UCSD-AML1 (cell line): ENCODE results near the gene KRT85.

ENCODE experiments used
- DNase-seq: peaks from one replicate; lab custom pipeline; 2025; ENCODE audit not compliant: unreplicated experiment; lab: John Stamatoyannopoulos, UW

KRT85 gene

DNA sequence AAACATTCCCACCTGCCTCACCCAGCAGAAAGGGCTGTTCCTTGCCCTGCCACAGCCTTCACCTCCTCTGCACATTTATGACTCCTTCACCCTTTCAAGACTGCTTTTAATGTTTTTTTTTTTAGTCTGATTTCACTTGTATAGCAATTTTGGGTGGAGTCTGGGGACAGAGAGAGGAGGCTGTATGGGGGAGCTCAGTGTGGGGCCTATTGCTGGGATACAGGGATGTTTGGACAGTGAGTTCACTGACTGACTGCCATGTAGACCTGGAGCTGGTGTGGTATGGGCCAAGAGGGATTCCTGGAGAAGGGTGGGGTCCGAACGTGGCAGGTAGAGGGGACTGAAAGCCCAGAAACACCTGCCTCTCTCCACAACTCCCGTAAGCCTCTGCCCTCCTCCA lies 1.9 kb upstream of the KRT85 start:
- no peak for DNase-seq

DNA sequence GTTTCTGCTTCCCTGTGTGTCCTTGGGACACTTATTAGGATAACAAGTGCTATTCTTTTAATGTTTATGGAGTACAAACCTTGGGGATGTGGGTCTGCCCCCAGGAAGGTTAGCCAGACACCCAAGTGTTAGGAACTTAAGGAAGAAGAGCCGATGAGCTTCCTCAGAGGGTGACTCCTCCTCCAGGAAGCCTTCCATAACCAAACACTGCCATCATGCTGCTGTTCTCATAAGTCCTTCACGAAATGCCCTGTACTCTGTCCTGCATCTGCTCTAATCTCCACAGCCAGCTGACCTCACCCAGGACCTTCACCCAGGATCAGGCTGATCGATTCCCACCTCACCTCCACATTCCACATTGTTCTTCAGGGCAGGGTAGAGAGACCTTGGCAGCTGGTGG lies 1.2 kb upstream of the KRT85 start:
- no peak for DNase-seq

- DNase-seq, result no peak
These were observed 595 bp upstream of the KRT85 start for GRCh38 chr12:52367876-52368275.

DNA sequence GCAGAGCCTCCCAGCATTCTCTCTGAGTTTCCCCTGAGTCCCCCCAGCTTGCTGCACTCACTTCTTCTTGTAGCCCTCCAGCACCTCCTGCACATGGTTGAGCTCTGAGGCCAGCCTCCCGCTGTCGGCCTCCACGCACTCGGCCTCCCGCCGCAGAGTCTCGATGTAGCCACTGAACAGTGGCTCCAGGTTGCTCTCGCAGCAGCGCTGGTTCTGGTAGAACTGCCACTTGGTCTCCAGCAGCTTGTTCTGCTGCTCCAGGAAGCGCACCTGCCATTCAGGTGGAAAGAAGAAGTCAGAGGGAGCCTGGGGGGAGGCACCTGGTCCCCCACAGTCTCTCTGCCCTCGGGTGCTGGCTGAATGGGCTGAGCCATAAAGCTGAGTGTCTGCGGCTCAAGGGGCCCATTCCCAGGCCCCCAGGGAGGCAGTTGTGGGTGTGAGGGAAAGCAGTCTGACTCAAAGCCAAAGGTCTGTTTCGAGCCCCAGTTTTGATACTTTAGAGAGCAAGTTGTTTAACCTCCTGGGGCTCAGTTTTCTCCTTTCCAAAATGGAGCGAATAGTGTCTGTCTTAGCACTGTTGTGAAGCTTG lies 2.3 kb downstream of the KRT85 start:
- DNase-seq, result no peak

GRCh38 chr12:52364061-52364460 lies 3.2 kb downstream of the KRT85 start:
- no peak for DNase-seq

GRCh38 chr12:52363111-52363679 lies 4.1 kb downstream of the KRT85 start:
- no peak for DNase-seq

DNA sequence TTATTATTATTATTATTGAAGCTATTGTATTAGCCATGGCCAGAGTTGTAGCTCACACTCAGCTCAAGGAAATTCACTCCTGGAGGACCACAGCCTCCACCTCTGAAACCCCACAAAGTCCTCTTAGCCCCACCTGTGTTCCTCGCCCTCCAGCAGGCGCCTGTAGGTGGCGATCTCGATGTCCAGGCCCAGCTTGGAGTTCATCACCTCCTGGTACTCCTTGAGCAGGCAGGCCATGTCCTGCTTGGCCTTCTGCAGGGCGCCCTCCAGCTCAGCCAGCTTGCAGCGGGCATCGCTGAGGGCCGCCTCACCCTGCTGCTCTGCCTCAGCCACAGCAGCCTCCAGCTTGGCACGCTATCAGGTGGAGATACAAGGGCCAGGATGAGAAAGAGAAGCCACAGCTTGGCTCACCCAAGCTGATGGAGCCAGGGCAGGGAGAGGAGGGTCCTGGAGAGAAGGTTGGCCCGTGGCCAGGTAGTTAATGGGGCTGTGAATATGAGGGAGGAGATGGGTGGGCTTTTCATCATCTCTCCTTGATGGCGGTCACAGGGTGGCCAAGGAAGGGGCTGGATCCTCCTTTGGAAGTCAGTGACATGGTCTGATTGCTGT lies 5.1 kb downstream of the KRT85 start:
- DNase-seq, result no peak

- no peak for DNase-seq
These were observed 5.7 kb downstream of the KRT85 start for GRCh38 chr12:52361553-52361952.

GRCh38 chr12:52360663-52361271 lies 6.5 kb downstream of the KRT85 start:
- DNase-seq, result no peak

DNA sequence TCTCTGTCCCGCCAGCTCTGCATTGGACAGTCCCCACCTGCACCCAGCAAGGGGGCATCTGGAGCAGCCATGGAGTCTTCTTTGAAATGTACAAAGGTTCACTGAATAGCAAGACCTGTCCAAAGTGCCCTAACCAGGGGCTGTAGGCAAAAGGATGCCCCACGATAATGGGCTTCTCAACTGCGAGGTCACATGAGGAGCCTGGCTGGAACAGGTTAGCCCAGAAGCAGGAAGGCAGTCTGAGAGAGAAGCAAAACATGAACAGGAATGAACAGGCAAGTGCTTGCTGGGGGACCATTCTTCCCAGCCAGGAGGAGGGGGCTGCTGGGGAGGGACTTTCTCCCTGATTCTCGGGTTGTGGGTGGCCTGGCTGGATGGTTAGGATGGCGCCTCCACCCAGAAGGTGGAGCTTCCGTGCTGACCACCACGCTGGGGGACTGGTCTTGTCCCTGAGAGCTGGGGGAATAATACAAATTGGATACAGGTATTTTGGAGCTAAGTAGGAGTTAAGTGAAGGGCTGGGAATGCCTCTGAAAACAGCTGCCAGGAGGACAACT lies 7.1 kb downstream of the KRT85 start:
- DNase-seq, result no peak

GRCh38 chr12:52359621-52360061 lies 7.6 kb downstream of the KRT85 start:
- no peak for DNase-seq

DNA sequence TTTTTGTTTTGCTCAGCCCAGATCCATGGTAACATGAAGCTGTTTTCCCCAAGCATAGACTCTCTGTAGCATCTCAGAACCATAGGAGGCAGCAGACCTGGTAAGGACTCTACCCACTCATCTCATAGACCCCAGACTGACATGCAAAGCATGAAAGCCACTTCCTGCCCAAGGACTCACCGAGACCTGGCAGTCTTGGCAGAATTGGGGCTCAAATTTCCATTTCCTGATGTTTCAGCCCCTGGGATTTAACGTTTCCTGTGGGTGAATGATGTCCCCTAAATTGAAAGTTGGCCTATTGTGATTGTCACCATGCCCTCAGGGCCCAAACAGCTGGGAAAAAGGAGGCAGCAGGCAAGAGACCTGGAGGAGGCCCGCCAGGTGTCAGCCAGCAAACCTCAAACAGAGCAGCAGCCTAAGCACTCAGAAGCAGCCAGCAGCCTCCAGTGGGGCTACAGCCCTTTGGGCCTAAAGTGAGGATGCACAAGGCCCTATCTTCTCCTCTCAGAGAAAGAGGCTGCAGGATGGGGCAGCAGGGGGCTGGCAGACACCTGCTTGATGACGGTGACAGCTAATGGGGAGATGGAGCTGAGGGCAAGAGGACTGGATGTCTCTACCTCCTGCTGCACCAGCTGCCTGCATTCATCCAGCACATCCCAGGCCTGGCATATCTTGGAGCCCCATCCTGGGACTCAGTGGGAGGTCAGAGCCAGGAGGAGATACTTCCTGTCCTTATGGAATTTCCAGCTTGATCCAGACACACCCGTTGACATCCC lies 8.5 kb downstream of the KRT85 start:
- DNase-seq, result no peak

DNA sequence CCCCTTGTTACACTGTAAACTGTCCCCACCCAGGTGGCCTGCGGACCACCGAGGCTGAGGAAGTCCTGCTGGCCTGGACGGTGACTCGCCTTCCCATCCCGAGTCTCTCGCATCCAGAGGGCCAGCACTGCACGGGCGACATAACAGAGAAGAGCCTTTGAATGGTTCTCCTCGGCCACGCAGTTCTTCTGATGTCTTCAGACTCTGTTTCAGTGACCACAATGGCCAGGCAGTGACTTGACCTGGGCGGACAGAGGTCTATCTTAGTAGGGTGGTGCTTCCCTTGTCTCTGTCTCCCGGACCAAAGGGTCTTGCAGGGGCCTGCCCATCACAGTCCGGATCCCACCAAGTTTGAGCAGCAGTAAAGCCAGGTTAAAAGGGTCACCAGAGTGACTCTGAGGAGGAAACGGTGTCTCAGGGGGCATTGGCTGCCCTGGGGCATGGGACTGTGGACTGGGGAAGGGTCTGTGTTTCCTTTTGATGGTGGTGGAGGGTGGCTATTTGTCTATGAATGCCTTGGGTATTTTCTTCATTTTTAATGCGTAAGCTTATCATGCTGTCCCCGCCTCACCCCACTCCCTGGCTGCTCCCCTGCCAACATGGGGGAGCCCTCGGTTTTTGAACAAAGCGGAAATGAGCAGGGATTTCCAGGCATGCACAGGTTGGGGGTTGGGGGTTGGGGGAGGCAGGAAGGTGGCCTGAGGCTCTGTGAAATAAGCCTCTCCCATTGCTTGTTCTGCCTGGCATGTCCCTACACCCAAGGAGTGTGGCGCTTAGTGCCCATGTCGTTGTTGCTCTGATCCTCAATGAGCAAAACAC lies 10.3 kb downstream of the KRT85 start:
- DNase-seq, result no peak

GRCh38 chr12:52356031-52356761 lies 11.1 kb downstream of the KRT85 start:
- no peak for DNase-seq

GRCh38 chr12:52355176-52355575 lies 12.1 kb downstream of the KRT85 start:
- no peak for DNase-seq

- DNase-seq, result no peak
These were observed 13.1 kb downstream of the KRT85 start for GRCh38 chr12:52354200-52354599.

GRCh38 chr12:52353766-52354165 lies 13.5 kb downstream of the KRT85 start:
- no peak for DNase-seq

DNA sequence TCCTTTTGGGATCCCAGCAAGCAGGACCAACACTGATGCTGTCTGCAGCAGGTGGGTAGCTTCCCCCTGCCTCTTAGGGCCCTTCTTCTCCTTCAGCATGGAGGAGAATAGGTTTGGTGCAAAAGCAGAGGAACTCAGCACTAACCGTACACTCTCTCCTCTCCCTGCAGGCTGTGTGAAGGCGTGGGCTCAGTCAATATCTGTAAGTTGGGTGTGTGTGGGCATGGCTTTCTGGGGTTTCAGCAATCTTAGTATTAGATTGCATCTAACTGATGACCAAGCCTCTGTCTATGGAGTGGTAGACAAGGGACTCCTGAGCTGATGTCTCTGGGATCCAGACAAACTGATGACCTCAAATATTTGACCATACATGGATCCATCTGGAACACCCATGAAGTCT lies 14.3 kb downstream of the KRT85 start:
- DNase-seq, result no peak

- no peak for DNase-seq
These were observed 15.9 kb downstream of the KRT85 start for GRCh38 chr12:52351196-52352059.
